ENCODE results near the gene RFLNA.

DNA sequence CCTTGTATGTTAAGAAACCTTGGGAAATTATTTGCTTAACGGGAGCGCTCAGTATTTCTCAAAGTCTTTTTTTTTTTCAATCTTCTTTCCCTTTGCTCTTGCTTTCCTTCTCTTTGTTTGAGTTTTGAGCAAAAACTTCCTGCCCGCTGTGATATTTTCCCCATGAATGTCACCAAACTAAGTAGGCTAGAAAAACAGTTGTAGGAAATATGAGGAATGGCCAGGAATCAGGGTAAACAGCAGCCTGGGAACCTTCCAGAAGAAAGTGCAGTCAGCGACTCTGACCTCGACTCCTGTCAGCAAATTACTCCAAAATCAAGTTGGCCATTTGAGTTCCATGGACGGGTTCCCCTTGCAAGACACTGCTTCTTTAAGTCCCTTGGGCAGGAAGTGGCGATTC is 11.6 kb upstream of the RFLNA start:
- no peak for TF ChIP-seq POLR2A (IDR thresholded peaks at IDR 0.05)
- no peak for TF ChIP-seq CTCF (IDR thresholded peaks at IDR 0.05)
- TF ChIP-seq EP300 (IDR thresholded peaks at IDR 0.05) = no peak

Data from sigmoid colon (tissue), 4 donors.